ENCODE results near the gene LMNA. TPM values are rescaled to one million over a fixed set of nuclear protein-coding genes. Genes with fewer than 3 reads are reported as not detected.

LMNA gene
- total RNA-seq: 100 to 1,000 TPM; 201 to 295 (median 211) TPM

- H3K27ac ChIP-seq: peak within 1 kb of the TSS; percentile 80 to 97 (median 90)
- DNase-seq: peak; percentile 60 to 96 (median 94)
- no peaks in the 10 kb centered on the region for H3K27me3 ChIP-seq
- peaks cover 0 to 32% (median 9%) of the 10 kb centered on the region in 4 donors for H3K4me1 ChIP-seq
- H3K36me3 ChIP-seq: no peaks in the 10 kb centered on the region
- peak in 1 of 6 experiments; percentile 1 for TF ChIP-seq CTCF (IDR thresholded peaks at IDR 0.05)
- TF ChIP-seq POLR2A (IDR thresholded peaks at IDR 0.05): peak; percentile 97 to 99
- H3K9me3 ChIP-seq: no peaks in the 10 kb centered on the region
- H3K4me3 ChIP-seq: peak within 1 kb of the TSS; percentile 71 to 98 (median 72)
Measured at GRCh38 chr1:156114101-156114918, at the start of gene LMNA. TSS of gene LMNA (plus strand) at chr1:156114711. CDS start at chr1:156114919, 208 bp downstream.

- no peaks in the 10 kb centered on the region for H3K9me3 ChIP-seq
- no peak overlapping the region for H3K4me3 ChIP-seq
- TF ChIP-seq CTCF (IDR thresholded peaks at IDR 0.05) (no peak), POLR2A (IDR thresholded peaks at IDR 0.05) (no peak)
- no peaks in the 10 kb centered on the region for H3K4me1 ChIP-seq
- no peaks in the 10 kb centered on the region for H3K27me3 ChIP-seq
- no peak for DNase-seq
- H3K36me3 ChIP-seq: peaks cover 0 to 14% (median 0%) of the 10 kb centered on the region in 3 donors
- no peak overlapping the region for H3K27ac ChIP-seq
Measured at GRCh38 chr1:156065212-156065611, 49.3 kb upstream of the LMNA start.

- H3K9me3 ChIP-seq: no peaks in the 10 kb centered on the region
- TF ChIP-seq POLR2A (IDR thresholded peaks at IDR 0.05) (no peak), CTCF (IDR thresholded peaks at IDR 0.05) (no peak)
Measured at GRCh38 chr1:156065871-156066270, 48.6 kb upstream of the LMNA start.

GRCh38 chr1:156067262-156067661 lies 47.2 kb upstream of the LMNA start:
- no peak for DNase-seq
- TF ChIP-seq CTCF (IDR thresholded peaks at IDR 0.05) (no peak), POLR2A (IDR thresholded peaks at IDR 0.05) (no peak)
- Histone ChIP-seq H3K4me1 (no peaks in the 10 kb centered on the region), H3K27me3 (no peaks in the 10 kb centered on the region), H3K36me3 (peaks cover 0 to 18% (median 0%) of the 10 kb centered on the region in 3 donors), H3K9me3 (no peaks in the 10 kb centered on the region), H3K27ac (no peak overlapping the region), H3K4me3 (no peak overlapping the region)

More at GRCh38 chr1:156065871-156066270, 48.6 kb upstream of the LMNA start:
- DNase-seq: no peak
- H3K27me3 ChIP-seq: no peaks in the 10 kb centered on the region
- no peak overlapping the region for H3K27ac ChIP-seq
- peaks cover 0 to 18% (median 0%) of the 10 kb centered on the region in 3 donors for H3K36me3 ChIP-seq
- H3K4me3 ChIP-seq: no peak overlapping the region
- no peaks in the 10 kb centered on the region for H3K4me1 ChIP-seq

- Histone ChIP-seq H3K4me3 (no peak overlapping the region), H3K9me3 (no peaks in the 10 kb centered on the region), H3K27me3 (no peaks in the 10 kb centered on the region), H3K27ac (no peak overlapping the region), H3K4me1 (no peaks in the 10 kb centered on the region), H3K36me3 (peaks cover 0 to 18% (median 0%) of the 10 kb centered on the region in 3 donors)
- DNase-seq: no peak
- TF ChIP-seq CTCF (IDR thresholded peaks at IDR 0.05) (no peak), POLR2A (IDR thresholded peaks at IDR 0.05) (no peak)
Measured at GRCh38 chr1:156069490-156070455, 44.7 kb upstream of the LMNA start.

Data from Peyer's patch (tissue), 4 donors.